HEK293T (cell line): Measurements from ENCODE around the gene LSM14A.

Experiments used
- BHLHE40 ChIP-seq: fragments of 450-650 bp; IDR thresholded peaks from 2 replicates; pipeline ENCODE4 v1.6.1; 2016; ENCODE audit warnings: mild to moderate bottlenecking, moderate library complexity, borderline replicate concordance
- HDGF ChIP-seq: fragments of 450-650 bp; IDR thresholded peaks from 2 replicates; pipeline ENCODE4 v1.6.1; 2017; ENCODE audit warnings: antibody characterized with exemption, borderline replicate concordance
- SP1 ChIP-seq: fragments of 450-650 bp; IDR thresholded peaks from 2 replicates; pipeline ENCODE4 v1.6.1; 2017
- SUZ12 ChIP-seq: fragments of 450-650 bp; IDR thresholded peaks from 2 replicates; pipeline ENCODE4 v1.6.1; 2016; ENCODE audit warnings: mild to moderate bottlenecking

GRCh38 chr19:34150558-34150957, 21.7 kb upstream of the LSM14A start:
- TF ChIP-seq HDGF = no peak
- no peak for TF ChIP-seq SUZ12
- TF ChIP-seq SP1 = no peak
- no peak for TF ChIP-seq BHLHE40
